SK-N-SH treated with all-trans-retinoic acid at 6 μM for 48 hours (cell line): ENCODE data around the gene WIPI1.

Experiments
- ARNTL ChIP-seq: fragments of 450-650 bp; formaldehyde crosslinking; IDR thresholded peaks from 2 replicates; pipeline ENCODE4 v1.5.0; 2020; ENCODE audit warnings: low read depth, mild to moderate bottlenecking, moderate library complexity, borderline replicate concordance
- ISL1 ChIP-seq: fragments of 250-450 bp; sonication (Bioruptor Pico); IDR thresholded peaks from 2 replicates; pipeline ENCODE4 v2.1.2; 2022; ENCODE audit warnings: mild to moderate bottlenecking, moderate library complexity
- OSR1 ChIP-seq: fragments of 250-450 bp; sonication (Bioruptor Pico); IDR thresholded peaks from 2 replicates; pipeline ENCODE4 v1.8.0; 2022; ENCODE audit warnings: moderate library complexity, mild to moderate bottlenecking, inconsistent platforms
- PATZ1 ChIP-seq: fragments of 250-450 bp; sonication (Bioruptor Pico); IDR thresholded peaks from 2 replicates; pipeline ENCODE4 v1.8.0; 2020; ENCODE audit warnings: mild to moderate bottlenecking, moderate library complexity, borderline replicate concordance
- ZFP3 ChIP-seq: fragments of 250-450 bp; sonication (Bioruptor Pico); IDR thresholded peaks from 2 replicates; pipeline ENCODE4 v1.5.0; 2020; ENCODE audit warnings: mild to moderate bottlenecking, moderate library complexity
- ZNF565 ChIP-seq: fragments of 450-650 bp; formaldehyde crosslinking; conservative IDR thresholded peaks from 2 replicates; pipeline ENCODE4 v1.5.0; 2020; ENCODE audit warnings: low read depth, mild to moderate bottlenecking, moderate library complexity

GRCh38 chr17:68463211-68464019, 6.1 kb upstream of the WIPI1 start:
- TF ChIP-seq ARNTL (CRISPR knock-in tag), result no peak
- no peak for TF ChIP-seq OSR1 (CRISPR knock-in tag)
- TF ChIP-seq ZFP3, result no peak
- no peak for TF ChIP-seq ISL1 (CRISPR knock-in tag)
- TF ChIP-seq PATZ1 (CRISPR knock-in tag), result no peak
- no peak for TF ChIP-seq ZNF565 (CRISPR knock-in tag)
